ENCODE data around the gene IFNL1.
A peak's percentile ranks its signal among the peaks of the same experiment; 100 is the strongest.
"Not testable (repeated sequence)": the region's sequence is repeated elsewhere in the genome, so short reads cannot be mapped to it uniquely, and the experiment has no call there.

The IFNL1 gene

GRCh38 chr19:39270036-39270871 lies 26.0 kb upstream of the IFNL1 start:
- DNase-seq (ENCODE audit: low read depth), result no peak

DNA sequence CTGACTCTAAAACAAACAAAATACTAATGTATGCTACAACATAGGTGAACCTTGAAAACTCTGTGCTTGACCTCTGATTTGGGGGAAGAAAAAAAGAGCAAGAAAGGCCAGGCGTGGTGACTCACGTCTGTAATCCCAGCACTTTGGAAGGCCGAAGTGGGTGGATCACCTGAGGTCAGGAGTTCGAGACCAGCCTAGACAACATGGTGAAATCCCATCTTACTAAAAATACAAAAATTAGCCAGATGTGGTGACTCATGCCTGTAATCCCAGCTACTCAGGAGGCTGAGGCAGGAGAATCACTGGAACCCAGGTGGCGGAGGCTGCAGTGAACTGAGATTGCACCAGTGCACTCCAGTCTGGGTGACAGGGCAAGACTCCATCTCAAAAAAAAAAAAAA lies 22.3 kb upstream of the IFNL1 start:
- DNase-seq (ENCODE audit: low read depth), result not testable (repeated sequence)

DNA sequence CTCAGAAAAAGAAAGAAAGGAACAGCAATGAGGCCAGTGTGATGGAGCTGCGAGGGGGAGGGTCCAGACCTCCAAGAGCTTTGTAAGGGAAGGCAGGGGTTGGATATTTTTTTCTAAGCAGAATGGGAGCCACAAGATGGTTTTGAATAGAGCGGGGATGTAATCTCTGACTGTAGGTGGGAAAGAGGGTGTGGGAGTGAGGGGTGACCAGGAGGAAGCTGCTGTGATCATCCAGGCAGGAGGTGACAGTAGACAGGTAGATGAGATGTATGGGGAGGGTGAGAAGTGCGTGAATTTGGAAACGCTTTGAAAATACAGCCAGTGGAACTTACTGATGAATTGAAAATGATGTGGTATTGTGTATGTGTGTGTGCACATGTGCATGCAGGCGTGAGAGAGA lies 20.6 kb upstream of the IFNL1 start:
- DNase-seq (ENCODE audit: low read depth), result no peak

DNA sequence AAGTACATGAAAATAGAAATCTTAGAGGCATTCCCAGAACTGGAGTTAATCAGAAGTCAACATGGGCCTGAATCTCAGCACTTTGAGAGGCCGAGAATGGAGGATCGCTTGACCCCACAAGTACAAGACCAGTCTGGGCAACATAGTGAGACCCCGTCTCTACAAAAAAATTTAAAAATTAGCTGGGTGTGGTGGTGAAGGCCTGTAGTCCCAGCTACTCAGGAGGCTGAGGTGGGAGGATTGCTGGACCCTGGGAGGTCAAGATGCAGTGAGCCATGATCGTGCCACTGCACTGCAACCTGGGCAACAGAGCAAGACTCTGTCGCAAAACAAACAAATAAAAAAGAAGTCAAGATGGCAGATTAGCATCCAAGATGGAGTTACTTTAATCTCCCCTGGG lies 19.5 kb upstream of the IFNL1 start:
- DNase-seq (ENCODE audit: low read depth), result no peak

DNA sequence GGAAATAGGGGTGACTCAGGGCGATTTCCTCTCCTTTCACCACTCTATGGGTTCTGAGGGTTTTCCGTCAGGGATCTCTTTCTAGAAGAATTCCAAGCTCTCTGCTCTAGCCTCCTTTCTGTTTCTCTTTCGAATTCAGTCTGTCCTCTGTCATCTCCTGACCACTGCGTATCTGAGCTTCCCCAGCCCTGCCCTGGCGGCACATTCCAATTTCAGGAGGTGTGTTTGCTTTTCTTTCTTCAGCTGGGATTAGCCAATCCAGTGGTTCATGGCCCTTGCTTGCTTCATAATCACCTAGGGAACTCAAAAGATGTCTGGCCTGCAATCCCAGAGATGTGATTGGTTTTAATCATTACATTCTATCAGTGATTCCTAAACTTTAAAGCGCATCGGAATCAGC lies 18.6 kb upstream of the IFNL1 start:
- DNase-seq (ENCODE audit: low read depth), result no peak

DNA sequence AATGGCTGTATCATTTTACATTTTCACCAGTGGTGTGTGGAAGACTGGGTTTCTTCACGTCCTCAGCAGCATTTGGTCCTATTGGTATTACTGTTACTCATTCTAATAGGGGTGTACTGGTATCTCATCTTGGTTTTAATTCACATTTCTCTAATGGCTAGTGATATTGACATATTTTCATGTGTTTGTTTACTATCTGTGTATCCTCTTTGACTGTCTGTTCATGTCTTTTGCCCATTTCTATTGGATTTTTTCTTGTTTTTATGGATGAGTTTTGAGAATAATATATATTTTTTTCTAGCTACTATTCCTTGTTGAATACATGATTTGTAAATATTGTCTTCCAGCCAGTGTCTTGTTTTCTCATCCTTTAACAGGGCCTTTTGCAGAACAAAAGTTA lies 14.2 kb upstream of the IFNL1 start:
- DNase-seq (ENCODE audit: low read depth), result no peak

DNA sequence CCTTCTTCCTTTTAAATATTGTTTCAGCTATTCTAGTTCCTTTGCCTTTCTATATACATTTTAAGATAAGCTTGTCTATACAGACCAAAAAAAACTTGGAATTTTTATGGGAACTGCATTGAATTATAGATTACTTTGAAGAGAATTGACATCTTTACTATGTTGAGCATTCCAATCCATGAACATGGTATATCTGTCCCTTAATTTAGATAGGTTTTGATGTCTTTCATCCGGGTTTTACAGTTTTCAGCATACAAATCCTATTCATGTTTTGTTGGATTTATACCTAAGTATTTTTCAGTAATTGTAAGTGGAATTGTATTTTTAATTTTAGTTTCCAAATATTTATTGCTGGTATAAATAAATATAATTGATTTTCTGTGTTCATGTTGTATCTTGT lies 12.2 kb upstream of the IFNL1 start:
- DNase-seq (ENCODE audit: low read depth), result no peak

DNA sequence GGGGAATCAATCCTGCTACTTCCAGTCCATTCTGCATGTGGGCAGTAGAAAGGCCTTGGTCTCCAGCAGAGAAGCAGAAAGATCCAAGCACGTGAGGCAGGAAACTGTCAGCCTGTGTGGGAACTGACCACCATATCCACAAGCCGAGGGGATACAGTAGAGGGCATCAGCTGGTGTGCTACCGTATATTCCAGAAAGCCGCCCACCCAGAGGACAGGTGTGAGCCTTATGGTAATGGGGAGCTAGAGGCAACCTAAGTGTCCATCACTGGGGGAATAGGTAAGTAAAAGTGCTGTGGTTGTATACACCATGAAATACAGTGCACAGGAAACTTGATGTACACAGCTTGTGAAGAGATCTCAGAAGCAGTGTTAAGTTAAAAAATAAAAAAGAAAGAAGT lies 2.8 kb upstream of the IFNL1 start:
- DNase-seq (ENCODE audit: low read depth), result no peak

GRCh38 chr19:39296906-39297305 lies 699 bp downstream of the IFNL1 start:
- DNase-seq (ENCODE audit: low read depth), result no peak

- peak; percentile 48 for DNase-seq (ENCODE audit: low read depth)
Observed at GRCh38 chr19:39297931-39298634, 1.9 kb downstream of the IFNL1 start.

GRCh38 chr19:39299404-39299803 lies 3.2 kb downstream of the IFNL1 start:
- no peak for DNase-seq (ENCODE audit: low read depth)

- no peak for DNase-seq (ENCODE audit: low read depth)
Observed at GRCh38 chr19:39299832-39300231, 3.6 kb downstream of the IFNL1 start.

GRCh38 chr19:39301021-39301420 lies 4.8 kb downstream of the IFNL1 start:
- DNase-seq (ENCODE audit: low read depth), result no peak

DNA sequence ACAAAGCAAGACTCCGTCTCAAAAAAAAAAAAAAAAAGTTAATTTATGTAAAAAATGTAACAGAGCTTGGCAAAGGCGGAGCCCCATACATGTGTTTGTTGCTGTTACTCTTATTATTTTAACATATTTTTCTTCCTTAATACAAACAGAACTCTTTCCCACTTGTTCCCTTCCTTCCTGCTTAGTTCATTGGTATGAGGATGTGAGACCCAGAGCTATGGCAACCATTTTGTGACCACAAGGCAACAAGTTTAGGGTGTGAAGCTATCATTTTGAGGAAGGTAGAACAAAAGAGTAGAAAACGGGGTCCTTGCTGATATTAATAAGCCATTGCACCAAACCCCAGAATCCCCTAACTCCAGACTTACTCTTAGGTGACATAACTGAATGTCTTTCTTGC lies 5.4 kb downstream of the IFNL1 start:
- DNase-seq (ENCODE audit: low read depth), result no peak

- no peak for DNase-seq (ENCODE audit: low read depth)
Observed at GRCh38 chr19:39303373-39304184, 7.4 kb downstream of the IFNL1 start.

DNA sequence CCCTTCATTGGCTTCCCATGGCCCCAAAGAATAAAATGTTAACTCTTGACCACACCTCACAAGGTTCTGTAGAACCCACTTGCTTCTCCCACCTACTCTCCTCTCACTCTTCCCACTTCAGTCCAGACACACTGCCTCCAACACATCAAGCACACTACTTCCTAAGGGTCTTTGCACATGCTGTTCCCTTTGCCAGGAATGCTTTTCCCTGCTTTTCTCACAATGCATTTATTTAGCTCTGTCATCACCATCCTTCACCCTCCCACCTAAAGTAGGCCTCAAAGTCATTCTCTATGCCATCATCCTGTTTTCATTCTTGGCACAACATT lies 7.9 kb downstream of the IFNL1 start:
- no peak for DNase-seq (ENCODE audit: low read depth)

DNA sequence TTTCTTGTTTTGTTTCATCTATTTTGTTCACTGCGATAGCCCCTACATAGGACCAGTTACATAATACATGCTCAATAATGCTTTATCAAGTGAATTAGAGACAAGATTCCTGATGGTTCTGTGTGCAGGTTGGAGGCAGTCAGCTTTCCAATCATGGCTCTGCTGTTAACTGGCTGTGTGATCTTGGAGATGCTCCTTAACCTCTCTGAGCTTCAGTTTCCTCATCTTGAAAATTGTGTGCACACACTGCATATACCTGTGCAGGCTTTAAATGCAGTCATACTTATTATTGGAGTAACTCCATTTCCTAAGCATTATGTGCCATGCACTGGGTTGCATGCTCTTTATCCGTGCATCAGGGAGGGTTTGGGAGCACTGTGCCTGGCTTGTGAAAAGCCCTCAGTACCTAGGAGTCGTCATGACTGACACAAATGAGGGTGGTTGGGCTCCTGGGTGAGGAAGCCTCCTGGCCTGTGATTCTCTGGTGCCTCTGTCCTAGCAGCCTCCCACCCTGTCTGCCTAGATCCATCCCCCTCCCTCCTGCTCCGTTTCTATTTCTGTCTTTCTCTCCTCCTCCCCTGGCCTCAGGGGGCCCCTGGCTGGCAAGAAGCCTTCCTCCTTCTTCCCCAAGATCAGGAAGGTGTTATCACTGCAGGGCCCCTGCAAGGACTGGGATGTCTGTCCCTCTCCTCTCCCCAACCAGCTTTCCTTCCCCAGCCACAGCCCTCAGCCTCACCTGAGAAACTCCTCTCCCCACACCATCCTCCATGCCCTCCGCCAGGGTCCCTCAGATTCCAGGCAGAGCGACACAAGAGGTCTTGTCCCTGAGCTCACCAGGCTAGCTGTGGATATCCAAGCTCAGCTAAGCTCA lies 8.7 kb downstream of the IFNL1 start:
- DNase-seq (ENCODE audit: low read depth), result no peak

- DNase-seq (ENCODE audit: low read depth), result no peak
Observed at GRCh38 chr19:39306075-39306474, 9.9 kb downstream of the IFNL1 start.

DNA sequence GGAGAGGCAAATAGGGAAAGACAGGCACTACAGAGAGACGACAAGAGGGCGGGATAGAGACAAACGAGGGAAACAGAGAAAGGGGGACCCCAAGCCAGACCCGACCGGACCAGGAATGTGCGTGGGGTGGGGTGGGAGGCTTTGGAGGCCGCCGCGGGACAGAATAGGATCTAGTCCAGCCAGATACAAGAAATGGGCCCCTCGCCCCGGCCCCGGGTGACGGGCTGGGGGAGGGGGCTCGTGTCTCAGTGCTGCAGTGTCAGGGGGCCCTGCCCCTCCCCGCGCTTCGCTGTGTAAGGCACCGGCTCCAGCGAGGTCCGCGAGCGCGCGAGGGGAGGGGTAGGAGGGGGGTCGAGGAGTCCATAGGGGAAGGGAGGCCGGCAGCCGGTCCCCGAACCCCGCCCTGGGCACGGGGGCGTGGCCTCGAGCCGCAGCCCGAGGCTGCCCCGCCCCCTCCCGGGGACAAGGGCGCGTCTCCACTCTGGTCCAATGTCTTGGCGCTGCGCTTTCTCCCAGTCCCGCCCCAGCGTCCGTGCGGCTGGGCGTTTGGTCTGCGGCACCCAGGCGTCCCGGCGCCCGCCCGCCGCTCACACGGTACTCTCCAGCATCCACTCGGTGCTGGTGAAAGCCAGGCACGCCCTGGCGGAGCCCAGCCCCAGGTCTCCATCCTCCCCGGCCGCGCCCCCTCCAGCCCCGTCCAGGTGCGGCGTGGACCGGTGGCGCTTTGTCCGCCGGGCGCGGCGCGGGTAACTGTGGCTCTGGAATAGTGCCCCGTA lies 11.0 kb downstream of the IFNL1 start:
- DNase-seq (ENCODE audit: low read depth), result no peak

DNA sequence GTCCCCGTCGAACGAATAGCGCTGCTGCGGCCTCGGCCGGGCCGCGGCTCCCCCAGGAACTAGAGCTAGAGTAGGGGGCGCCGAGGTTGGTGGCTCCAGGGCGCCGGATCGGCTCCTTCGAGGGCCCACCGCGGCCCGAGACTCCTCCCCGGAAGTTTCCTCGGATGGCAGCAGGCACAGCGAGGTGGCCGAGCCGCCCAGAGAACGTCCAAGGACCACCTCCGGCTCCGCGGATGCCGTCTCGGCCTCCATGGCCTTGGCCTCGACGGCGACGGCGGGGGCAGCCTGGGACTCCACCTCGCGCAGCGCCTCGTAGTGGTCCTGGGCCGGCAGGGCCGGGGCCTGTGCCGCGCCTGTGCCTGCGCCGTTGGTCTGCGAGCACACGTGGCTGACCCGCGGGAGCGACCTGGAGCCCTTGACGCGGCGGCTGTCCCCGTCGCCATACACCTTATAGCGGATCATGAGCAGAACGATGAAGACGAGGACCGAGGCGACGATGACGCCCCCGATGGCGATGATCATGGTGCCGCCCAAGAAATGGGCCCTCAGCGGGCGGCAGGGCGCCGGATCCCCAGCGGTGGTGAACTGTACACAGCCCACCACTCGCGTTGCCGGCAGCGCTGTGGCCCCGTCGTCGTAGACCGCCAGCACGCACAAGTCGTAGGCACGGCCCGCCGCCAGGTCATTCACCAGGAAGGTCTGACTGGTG lies 11.8 kb downstream of the IFNL1 start:
- no peak for DNase-seq (ENCODE audit: low read depth)

All from activated T-helper 1 cell treated with Interleukin-2 at 50 U/mL for 16 hours (primary cell).